Inflammatory macrophage treated with lipopolysaccharide for 1 hour (primary cell): ENCODE results near the gene SMPD1.

ENCODE experiments used
- DNase-seq, 2 donors: peaks; one replicate each; pipeline ENCODE4 v3.0.0-alpha.2; 2020 to 2022

SMPD1 gene

DNA sequence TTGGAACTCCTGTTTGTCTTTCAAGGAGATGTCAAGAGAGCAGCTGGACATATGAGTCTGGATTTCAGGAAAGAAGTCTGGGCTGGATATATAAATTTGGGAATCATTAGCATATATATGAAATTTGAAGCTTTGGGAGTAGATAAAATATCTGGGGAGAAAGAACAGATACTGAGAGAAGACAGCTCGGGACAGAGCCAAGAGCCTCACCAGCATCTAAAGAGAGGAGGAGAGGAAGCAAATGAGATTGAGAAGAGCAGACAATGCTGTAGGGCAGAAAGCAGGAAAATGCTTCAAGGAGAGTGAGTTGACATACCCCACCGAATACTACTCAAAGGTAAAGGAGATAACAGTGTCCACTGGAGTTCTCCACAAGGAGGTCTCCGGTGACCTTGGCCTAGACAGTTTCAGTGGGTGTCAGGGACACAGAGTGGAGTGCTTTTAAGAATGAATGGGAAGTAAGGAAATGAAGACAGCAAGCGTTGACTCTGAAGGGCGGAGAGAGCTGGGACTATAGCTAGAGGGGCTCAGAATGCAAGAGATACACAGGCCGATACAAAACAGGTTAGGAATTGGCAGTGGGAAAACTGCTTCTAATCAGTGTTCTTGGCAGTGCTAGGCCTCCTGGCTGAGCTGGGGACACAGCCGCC is 27.8 kb downstream of the SMPD1 start:
- DNase-seq = no peak

DNA sequence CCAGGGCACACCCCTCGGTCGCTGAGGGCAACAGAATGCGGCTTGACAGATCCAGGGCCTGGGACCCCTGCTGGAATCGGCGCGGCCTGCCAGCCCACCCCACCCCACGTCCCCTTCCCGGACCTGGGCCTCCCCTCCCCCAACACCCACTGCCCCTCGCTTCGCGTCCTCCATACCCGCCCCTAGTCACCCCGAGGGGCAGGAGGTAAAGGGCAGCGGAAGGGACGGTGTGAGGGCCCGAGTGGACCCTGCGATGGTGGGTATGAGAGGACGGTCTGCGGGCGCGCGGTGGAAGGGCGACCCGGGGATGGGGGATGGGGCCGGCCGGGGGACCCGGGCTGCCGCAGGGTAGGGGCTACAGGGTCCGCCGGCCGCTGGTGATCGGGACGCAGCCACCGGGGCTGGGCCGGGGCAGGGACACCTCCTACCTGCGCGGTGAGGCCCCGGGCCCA is 28.3 kb downstream of the SMPD1 start:
- no peak for DNase-seq

DNA sequence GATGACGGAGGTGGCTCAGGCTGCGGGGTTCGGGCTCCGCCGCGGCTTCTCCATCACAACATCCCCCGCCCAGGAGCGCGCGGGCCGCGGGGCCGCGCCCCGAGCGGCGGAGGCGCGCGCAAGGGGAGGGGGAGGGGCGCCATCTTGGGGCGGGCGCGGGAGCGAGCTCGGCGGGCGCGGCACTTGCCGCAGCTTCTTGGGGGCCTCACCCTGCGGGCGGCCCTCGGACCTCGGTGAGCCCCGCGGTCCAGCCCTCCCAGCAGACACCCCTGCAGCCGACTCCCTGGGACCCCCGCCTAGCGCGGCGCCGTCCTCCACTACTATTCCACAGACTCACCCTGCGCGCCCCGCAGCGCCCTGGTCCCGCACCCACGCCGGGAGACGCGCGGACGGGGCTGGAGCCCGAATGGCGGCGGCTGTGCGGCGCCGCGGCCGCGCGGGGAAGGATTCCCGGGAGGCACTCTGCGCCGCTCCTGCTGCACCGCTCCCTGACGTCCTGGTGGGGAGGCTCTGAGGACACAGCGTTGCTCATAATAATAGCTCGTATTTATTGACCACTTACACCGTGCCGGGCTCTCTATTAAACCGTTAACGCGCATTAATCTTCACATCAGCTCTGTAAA is 28.8 kb downstream of the SMPD1 start, which contains the start of gene APBB1:
TSS of gene APBB1 (minus strand) at position 86 of the 623 bp plus-strand sequence. CDS start 7,747 bp downstream, outside the sequence.
- no peak for DNase-seq

DNA sequence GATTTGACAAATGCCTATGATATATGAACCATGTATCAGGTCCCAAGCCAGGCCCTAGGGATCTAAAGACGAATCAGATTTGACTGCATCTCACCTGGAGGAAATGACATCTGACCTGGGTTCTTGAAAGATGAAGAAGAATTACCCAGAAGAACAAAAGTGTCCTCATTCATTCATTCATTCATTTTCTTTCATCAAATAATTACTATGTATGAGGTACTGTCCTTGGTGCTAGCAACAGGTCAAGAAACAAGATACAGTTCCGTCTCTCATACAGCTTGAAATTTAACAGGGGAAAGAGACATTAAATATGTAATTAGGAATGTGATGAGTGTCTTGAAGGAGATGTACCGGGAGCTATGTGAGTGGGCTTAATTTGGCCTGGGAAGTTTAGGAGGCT is 30.4 kb downstream of the SMPD1 start:
- DNase-seq = no peak

DNA sequence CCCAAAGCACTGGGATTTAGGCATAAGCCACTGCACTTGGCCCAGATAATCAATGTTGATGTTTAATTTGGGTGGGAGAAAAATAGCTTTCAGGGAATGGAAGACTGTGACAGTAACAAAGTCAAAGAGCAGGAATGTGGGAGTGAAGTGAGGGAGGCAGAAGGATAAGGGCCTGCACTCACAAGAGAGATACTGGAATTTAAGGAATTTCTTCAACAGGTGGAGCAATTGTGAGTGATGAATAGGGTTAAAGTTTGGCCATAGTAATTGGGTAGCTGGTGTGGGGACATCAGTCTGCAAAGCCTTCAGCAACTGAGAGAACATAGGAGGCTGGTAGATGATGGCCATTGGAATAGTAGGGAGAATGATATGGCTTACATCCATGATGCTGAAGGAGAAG is 37.2 kb downstream of the SMPD1 start:
- no peak for DNase-seq

DNA sequence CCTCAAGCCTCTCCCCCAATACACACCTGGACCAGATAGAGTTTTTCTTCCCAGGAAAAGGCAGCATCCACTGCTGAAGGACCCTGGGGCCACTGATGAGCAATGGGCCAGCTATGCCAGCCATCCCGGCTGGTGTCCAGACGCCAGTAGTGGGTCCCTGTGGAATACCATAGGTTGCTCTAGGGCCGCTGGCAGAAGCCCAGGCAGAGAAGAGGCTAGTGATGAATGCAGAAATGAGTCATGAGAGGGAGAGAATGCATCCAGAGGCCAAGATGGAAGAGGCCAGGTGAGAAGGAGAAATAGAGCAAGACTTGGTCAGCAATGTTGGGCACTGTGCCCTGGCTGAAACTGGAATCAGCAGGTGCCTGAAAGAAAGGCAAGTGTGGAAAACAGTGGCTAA is 41.6 kb downstream of the SMPD1 start:
- DNase-seq = no peak

DNA sequence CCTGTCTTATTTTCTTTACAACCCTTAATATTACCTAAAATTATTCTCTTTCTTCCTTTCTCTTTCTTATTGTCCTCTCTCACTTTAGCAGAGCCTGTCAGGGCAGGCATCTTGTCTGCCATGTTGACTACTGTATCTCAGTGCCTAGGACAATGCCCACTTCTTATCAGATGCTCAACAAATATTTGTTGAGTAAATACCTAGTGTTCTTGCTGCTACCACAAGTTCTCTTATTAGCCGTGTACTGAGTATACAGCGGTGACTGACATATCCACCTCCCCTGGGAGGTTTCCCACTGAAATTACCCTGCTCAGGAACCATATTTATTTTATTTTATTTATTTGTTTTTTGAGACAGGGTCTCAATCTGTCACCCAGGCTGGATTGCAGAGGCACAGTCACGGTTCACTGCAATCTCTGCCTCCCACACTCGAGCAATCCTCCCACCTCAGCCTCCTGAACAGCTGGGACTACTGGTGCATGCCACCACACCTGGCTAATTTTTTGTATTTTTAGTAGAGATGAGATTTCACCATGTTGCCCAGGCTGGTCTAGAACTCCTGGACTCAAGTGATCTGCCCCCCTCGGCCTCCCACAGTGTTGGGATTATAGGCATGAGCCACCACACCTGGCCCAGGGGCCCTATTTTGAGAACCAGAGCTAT is 43.9 kb downstream of the SMPD1 start:
- no peak for DNase-seq

DNA sequence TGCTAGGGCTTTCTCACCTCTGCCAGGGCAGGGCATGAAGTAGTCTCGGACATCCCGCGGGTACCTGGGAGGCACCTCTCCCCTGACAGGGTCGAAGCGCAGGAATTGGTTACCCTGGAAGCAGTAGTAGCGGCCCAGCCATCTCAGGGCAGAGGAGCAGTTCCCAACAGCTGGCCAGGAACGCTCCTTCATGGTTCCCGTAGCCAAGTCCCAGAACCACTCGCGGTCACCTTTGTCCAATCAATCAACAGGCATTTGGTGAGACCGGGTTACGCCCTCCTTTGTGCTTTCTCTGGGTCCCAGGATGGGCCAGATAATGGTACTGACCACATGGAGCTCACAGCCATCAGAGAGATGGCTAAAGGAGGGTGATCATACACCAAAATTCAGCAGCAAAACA is 47.1 kb downstream of the SMPD1 start:
- DNase-seq = no peak

DNA sequence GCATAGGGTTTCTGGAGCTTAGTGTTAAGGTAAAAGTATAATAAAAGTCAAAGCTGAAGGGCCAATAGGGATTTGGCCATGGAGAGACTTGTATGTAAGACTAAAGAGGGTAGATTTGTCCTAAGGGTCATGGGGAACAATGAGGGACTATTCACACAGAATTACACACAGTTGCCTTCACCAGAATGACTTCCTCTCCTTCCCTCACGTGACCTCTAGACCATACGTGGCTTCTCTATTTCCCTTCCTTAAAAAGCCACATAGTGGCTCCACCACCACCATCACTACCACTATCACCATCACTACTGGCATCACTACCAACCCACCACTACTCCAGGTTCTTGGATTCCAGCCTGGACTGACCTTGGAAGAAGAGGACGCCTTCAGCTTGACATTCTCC is 47.7 kb downstream of the SMPD1 start:
- peak; percentile 65 to 77 for DNase-seq

DNA sequence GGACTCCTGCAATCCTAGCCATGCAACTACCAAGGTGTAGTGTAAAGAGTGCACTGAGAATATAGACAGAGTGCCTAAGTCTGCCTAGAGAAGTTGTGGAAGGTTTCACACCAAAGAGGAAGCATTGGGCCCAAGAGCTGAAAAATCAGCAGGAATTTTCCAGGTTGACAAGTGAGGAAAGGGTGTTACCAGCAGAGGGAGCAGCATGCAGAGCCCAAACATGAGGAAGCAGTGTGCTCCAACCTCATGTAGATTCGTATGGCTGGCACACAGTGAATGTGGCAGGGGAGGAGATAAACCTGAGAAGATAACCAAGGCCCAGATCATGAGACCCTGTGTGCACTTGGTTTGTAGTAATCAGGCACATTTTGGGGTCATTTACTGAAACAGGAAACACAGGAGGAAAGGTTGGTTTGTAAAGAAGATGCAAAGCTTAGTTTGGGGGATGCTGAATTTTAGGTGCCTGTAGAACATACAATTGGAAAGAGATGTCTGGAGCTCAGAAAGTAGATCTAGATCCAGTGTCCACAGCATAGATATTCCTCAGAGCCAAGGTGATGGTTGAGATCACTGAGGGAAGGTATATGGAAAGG is 48.8 kb downstream of the SMPD1 start:
- DNase-seq = peak; percentile 70 to 76

DNA sequence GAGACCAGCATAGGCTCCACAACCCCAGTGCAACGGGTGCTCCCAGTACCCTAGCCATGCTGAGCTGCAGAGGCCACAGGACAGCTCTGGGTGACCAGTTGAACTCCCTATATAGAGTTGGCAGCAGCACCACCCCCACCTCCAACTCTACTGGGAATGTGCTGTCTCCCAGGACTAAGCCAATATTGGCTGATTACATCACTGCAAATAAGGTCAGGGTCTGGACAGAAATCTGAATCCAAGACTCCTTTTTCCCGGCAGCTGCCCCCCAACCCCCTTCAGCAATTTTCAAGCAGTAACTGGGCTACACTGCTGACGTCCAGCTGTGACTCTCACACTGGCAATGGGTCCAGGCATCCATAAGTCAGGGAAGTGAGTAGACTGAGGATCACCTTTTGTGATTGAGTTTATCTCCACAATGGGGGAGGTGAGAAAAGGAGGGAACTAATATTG is 50.7 kb downstream of the SMPD1 start, which contains the start of gene HPX:
TSS of gene HPX (minus strand) at position 82 of the 453 bp plus-strand sequence. CDS start at position 58, 24 bp downstream.
- no peak for DNase-seq

DNA sequence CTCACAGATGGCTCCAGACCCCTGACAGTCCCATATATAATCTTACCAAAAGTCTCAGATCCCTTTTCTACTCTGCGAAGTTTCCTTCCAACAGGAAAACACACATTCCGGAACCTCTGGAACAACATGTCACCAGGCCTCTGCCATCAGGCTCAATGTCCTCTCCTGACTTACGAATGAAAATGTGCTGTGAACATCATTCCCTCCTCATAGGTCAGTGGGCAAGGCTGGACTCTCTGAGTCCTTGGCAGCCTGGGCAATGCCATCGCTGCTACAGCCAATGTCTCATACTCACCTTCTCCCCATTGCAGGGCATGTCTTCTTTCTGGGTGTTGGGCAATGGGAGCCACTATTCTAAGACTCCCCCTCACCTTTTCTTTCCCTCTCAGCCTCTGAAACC is 52.2 kb downstream of the SMPD1 start:
- no peak for DNase-seq

DNA sequence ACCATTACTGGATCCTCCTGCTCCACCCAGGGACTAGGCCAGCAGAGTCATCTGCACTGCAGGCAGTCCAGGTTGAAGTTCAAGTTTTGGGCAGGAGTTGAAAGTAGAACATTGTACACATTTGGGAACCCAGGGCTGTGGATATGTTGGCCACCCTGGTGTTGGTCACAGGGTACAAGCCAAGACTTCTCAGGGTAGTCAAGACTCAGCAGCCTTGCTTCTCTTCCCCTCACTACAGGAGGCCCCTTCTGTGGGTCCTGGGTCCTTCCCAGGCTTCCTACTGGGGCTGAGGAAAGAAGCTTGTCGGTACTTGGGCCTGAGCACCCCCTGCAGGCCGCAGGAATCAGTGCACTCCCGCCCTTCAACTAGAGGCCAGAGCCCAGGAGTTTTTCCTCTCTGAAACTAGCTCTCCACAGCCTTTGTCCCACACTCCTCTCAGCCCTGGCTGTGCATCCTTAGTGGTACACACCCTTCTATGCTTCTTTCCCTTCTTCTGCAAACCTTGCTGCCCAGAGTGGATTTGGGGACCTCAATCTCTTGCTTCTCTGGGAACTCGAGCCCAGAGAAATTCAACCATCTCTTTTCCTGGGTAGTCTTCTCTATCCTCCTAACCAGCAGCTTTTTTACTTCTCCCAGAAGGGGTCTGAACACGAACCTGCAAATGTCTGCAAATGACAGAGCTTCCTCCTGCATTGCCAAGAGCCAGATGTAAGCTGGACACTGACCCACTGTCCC is 53.2 kb downstream of the SMPD1 start:
- DNase-seq = peak; percentile 25 to 71
